GM23338 (cell line): ENCODE measurements around the gene CGNL1. TPM values are rescaled to one million over a fixed set of nuclear protein-coding genes. Genes with fewer than 3 reads are reported as not detected.

ENCODE experiments used
- ATAC-seq: fragments of 200-7000 bp; cut with Tn5 transposase; 3 replicates; pipeline ENCODE4 v1.9.1; 2020
- DNase-seq: peaks from one replicate; pipeline ENCODE4 v3.0.0-alpha.2; 2015; ENCODE audit warnings: low spot score
- H2AFZ ChIP-seq: fragments of 200-600 bp; sonication (generic); 2 replicates; pipeline ENCODE4 v1.8.0; 2016; ENCODE audit warnings: antibody characterized with exemption, mild to moderate bottlenecking, moderate library complexity
- H3F3A ChIP-seq: fragments of 200-600 bp; sonication (generic); replicated peaks from 2 replicates; pipeline ENCODE4 v1.8.0; 2017; ENCODE audit warnings: antibody characterized with exemption, mixed run types, low read depth
- H3K27ac ChIP-seq: fragments of 200-600 bp; sonication (generic); 2 replicates; pipeline ENCODE4 v1.6.1; 2016; ENCODE audit warnings: low read depth
- H3K27me3 ChIP-seq: fragments of 200-600 bp; sonication (generic); 2 replicates; pipeline ENCODE4 v1.8.0; 2016; ENCODE audit warnings: mild to moderate bottlenecking, mixed run types, moderate library complexity; ENCODE audit not compliant: insufficient read depth
- H3K36me3 ChIP-seq: fragments of 200-600 bp; sonication (generic); 2 replicates; pipeline ENCODE4 v1.8.0; 2016; ENCODE audit warnings: mild to moderate bottlenecking; ENCODE audit not compliant: insufficient read depth
- H3K4me1 ChIP-seq: fragments of 200-600 bp; sonication (generic); 2 replicates; pipeline ENCODE4 v1.8.0; 2016; ENCODE audit warnings: mild to moderate bottlenecking, moderate library complexity; ENCODE audit not compliant: insufficient read depth
- H3K4me2 ChIP-seq: fragments of 200-600 bp; sonication (generic); 2 replicates; pipeline ENCODE4 v1.7.1; 2017; ENCODE audit warnings: mixed run types
- H3K4me3 ChIP-seq: fragments of 200-600 bp; sonication (generic); 2 replicates; pipeline ENCODE4 v1.6.1; 2016; ENCODE audit warnings: mixed run types
- H3K79me2 ChIP-seq: fragments of 200-600 bp; sonication (generic); replicated peaks from 2 replicates; pipeline ENCODE4 v1.8.0; 2017; ENCODE audit warnings: mild to moderate bottlenecking; ENCODE audit not compliant: insufficient read depth
- H3K9me2 ChIP-seq: fragments of 200-600 bp; sonication (generic); 2 replicates; pipeline ENCODE4 v1.8.0; 2017; ENCODE audit not compliant: insufficient read depth
- H4K20me1 ChIP-seq: fragments of 200-600 bp; sonication (generic); replicated peaks from 2 replicates; pipeline ENCODE4 v1.8.0; 2017; ENCODE audit warnings: mild to moderate bottlenecking; ENCODE audit not compliant: insufficient read depth
- H3K27ac Mint-ChIP-seq: 2 replicates; pipeline ENCODE4 v1.8.0; 2020; ENCODE audit warnings: inconsistent platforms, mild to moderate bottlenecking, moderate library complexity, mixed read lengths
- H3K27me3 Mint-ChIP-seq: 3 replicates; pipeline ENCODE4 v1.8.0; 2022; ENCODE audit warnings: low read depth, mild to moderate bottlenecking, moderate library complexity, mixed read lengths, inconsistent platforms; ENCODE audit not compliant: insufficient read depth, poor library complexity
- H3K36me3 Mint-ChIP-seq: 3 replicates; pipeline ENCODE4 v1.8.0; 2021; ENCODE audit warnings: low read depth, mild to moderate bottlenecking, inconsistent platforms, moderate library complexity, mixed read lengths
- H3K4me1 Mint-ChIP-seq: 3 replicates; pipeline ENCODE4 v1.8.0; 2020; ENCODE audit warnings: mild to moderate bottlenecking, inconsistent platforms, mixed read lengths
- H3K4me3 Mint-ChIP-seq: 3 replicates; pipeline ENCODE4 v1.8.0; 2021; ENCODE audit warnings: moderate library complexity, mild to moderate bottlenecking, inconsistent platforms, mixed read lengths
- H3K9me3 Mint-ChIP-seq: 3 replicates; pipeline ENCODE4 v1.8.0; 2020; ENCODE audit warnings: moderate library complexity, mild to moderate bottlenecking, inconsistent platforms, mixed read lengths
- CREB1 ChIP-seq: fragments of 250-450 bp; sonication (Bioruptor Pico); IDR thresholded peaks from 2 replicates; pipeline ENCODE4 v1.5.0; 2020; ENCODE audit warnings: low read depth, mild to moderate bottlenecking, moderate library complexity
- EZH2 ChIP-seq: fragments of 200-600 bp; sonication (generic); IDR thresholded peaks from one replicate; pipeline ENCODE4 v1.8.0; 2017; ENCODE audit warnings: antibody characterized with exemption, mild to moderate bottlenecking, low read depth; ENCODE audit not compliant: unreplicated experiment
- EZH2phosphoT487 ChIP-seq: fragments of 200-600 bp; sonication (generic); IDR thresholded peaks from one replicate; pipeline ENCODE4 v1.8.1; 2018; ENCODE audit warnings: antibody characterized with exemption; ENCODE audit not compliant: unreplicated experiment
- JUNB ChIP-seq: IDR thresholded peaks from one replicate; pipeline ENCODE4 v1.6.1; 2016; ENCODE audit warnings: antibody characterized with exemption; ENCODE audit not compliant: unreplicated experiment
- NANOG ChIP-seq: IDR thresholded peaks from 2 replicates; pipeline ENCODE4 v1.6.1; 2016; ENCODE audit warnings: antibody characterized with exemption, borderline replicate concordance
- POLR2AphosphoS5 ChIP-seq: IDR thresholded peaks from 2 replicates; pipeline ENCODE4 v1.6.1; 2016; ENCODE audit warnings: antibody characterized with exemption, low read depth
- STAT1 ChIP-seq: IDR thresholded peaks from one replicate; pipeline ENCODE4 v1.6.1; 2016; ENCODE audit warnings: antibody characterized with exemption; ENCODE audit not compliant: unreplicated experiment
- ZNF114 ChIP-seq: fragments of 250-450 bp; sonication (Bioruptor Pico); IDR thresholded peaks from 2 replicates; pipeline ENCODE4 v1.5.0; 2020; ENCODE audit warnings: mild to moderate bottlenecking, moderate library complexity
- ZNF331 ChIP-seq: fragments of 250-450 bp; sonication (Bioruptor Pico); IDR thresholded peaks from 2 replicates; pipeline ENCODE4 v1.5.0; 2020; ENCODE audit warnings: low read depth, mild to moderate bottlenecking, moderate library complexity
- polyA plus RNA-seq: library from polyadenylated mRNA; unstranded; fragments of >200 nt; fragmentation: Nextera tagmentation; extraction: Ambion mirVana; gene quantifications from 2 replicates; pipeline ENCODE4 v1.2.1, GENCODE V29; 2016
- total RNA-seq: library from RNA; depleted of rRNA; stranded (reverse); fragments of >200 nt; shearing (Covaris generic); gene quantifications from 2 replicates; pipeline ENCODE4 v1.2.3, GENCODE V29; 2014
- TF ChIP-seq, protein P1 (sequence below): fragments of 250-450 bp; sonication (Bioruptor Pico); IDR thresholded peaks from 2 replicates; pipeline ENCODE4 v1.5.0; 2020; ENCODE audit warnings: mild to moderate bottlenecking, moderate library complexity
- TF ChIP-seq, protein P2 (sequence below): IDR thresholded peaks from 2 replicates; pipeline ENCODE4 v1.6.1; 2016; ENCODE audit warnings: antibody characterized with exemption
- TF ChIP-seq, protein P3 (sequence below): IDR thresholded peaks from one replicate; pipeline ENCODE4 v1.6.1; 2018; ENCODE audit warnings: antibody characterized with exemption; ENCODE audit not compliant: unreplicated experiment
- TF ChIP-seq, protein P4 (sequence below), 2 experiments: fragments of 200-600 bp in 1 of 2; sonication (generic) in 1 of 2; conservative IDR thresholded peaks; 2 replicates each; pipeline versions ENCODE4 v1.5.1 to v1.6.1; 2016 to 2017; ENCODE audit warnings: antibody characterized with exemption in 2 of 2, low read depth in 2 of 2, mild to moderate bottlenecking in 2 of 2, moderate library complexity in 1 of 2

Gene CGNL1
- total and polyA plus RNA-seq, 2 experiments from 2014 or later: 20.0 to 57.8 TPM

DNA sequence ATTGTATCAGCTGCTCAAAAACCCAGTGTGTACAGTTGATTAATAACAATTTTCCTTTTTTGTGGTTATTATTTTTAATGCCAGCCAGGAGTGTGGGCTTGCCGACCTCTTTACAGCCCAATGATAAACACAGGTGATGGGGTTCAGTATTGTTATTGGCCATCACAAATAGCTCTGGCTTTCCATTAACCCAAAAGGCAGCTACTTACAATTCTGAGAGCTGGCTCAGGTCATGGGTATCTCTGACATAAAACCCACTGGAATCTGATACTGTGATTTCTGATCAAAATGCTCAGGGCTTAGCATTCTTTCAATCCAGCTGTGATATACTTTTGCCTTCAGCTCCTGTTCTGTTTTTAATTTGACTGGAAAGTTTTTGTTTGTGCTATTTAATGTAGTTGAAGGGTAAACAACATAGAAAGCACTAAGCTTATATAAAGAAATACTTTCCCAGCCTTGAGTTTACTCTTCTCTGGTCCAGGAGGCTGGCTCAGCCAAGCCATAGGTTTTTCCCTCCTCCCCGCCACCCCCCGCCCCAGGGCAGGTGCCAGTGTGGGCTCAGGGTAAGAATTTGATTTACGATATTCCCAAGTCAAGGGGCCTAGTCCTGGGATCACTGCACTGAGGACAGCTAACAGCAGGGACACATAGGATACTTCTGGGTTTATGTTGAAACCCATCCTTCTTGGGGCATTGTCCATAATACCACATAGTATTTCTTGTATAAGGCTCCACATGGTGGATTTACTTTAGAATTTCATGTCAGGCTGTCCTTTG lies 161.4 kb downstream of the CGNL1 start:
- Mint-ChIP-seq H3K27me3 (no peaks in the 10 kb centered on the region), H3K27ac (no peak overlapping the region), H3K4me1 (peaks cover 20% of the 10 kb centered on the region), H3K4me3 (no peak overlapping the region), H3K9me3 (peaks cover 11% of the 10 kb centered on the region), H3K36me3 (peaks cover 49% of the 10 kb centered on the region)
- TF ChIP-seq POLR2AphosphoS5 (no peak), CREB1 (no peak), NANOG (no peak), ZNF331 (CRISPR knock-in tag) (no peak), ZNF114 (CRISPR knock-in tag) (no peak), EZH2 (no peak), STAT1 (no peak), EZH2phosphoT487 (no peak), JUNB (no peak)
- TF ChIP-seq, protein P1, sequence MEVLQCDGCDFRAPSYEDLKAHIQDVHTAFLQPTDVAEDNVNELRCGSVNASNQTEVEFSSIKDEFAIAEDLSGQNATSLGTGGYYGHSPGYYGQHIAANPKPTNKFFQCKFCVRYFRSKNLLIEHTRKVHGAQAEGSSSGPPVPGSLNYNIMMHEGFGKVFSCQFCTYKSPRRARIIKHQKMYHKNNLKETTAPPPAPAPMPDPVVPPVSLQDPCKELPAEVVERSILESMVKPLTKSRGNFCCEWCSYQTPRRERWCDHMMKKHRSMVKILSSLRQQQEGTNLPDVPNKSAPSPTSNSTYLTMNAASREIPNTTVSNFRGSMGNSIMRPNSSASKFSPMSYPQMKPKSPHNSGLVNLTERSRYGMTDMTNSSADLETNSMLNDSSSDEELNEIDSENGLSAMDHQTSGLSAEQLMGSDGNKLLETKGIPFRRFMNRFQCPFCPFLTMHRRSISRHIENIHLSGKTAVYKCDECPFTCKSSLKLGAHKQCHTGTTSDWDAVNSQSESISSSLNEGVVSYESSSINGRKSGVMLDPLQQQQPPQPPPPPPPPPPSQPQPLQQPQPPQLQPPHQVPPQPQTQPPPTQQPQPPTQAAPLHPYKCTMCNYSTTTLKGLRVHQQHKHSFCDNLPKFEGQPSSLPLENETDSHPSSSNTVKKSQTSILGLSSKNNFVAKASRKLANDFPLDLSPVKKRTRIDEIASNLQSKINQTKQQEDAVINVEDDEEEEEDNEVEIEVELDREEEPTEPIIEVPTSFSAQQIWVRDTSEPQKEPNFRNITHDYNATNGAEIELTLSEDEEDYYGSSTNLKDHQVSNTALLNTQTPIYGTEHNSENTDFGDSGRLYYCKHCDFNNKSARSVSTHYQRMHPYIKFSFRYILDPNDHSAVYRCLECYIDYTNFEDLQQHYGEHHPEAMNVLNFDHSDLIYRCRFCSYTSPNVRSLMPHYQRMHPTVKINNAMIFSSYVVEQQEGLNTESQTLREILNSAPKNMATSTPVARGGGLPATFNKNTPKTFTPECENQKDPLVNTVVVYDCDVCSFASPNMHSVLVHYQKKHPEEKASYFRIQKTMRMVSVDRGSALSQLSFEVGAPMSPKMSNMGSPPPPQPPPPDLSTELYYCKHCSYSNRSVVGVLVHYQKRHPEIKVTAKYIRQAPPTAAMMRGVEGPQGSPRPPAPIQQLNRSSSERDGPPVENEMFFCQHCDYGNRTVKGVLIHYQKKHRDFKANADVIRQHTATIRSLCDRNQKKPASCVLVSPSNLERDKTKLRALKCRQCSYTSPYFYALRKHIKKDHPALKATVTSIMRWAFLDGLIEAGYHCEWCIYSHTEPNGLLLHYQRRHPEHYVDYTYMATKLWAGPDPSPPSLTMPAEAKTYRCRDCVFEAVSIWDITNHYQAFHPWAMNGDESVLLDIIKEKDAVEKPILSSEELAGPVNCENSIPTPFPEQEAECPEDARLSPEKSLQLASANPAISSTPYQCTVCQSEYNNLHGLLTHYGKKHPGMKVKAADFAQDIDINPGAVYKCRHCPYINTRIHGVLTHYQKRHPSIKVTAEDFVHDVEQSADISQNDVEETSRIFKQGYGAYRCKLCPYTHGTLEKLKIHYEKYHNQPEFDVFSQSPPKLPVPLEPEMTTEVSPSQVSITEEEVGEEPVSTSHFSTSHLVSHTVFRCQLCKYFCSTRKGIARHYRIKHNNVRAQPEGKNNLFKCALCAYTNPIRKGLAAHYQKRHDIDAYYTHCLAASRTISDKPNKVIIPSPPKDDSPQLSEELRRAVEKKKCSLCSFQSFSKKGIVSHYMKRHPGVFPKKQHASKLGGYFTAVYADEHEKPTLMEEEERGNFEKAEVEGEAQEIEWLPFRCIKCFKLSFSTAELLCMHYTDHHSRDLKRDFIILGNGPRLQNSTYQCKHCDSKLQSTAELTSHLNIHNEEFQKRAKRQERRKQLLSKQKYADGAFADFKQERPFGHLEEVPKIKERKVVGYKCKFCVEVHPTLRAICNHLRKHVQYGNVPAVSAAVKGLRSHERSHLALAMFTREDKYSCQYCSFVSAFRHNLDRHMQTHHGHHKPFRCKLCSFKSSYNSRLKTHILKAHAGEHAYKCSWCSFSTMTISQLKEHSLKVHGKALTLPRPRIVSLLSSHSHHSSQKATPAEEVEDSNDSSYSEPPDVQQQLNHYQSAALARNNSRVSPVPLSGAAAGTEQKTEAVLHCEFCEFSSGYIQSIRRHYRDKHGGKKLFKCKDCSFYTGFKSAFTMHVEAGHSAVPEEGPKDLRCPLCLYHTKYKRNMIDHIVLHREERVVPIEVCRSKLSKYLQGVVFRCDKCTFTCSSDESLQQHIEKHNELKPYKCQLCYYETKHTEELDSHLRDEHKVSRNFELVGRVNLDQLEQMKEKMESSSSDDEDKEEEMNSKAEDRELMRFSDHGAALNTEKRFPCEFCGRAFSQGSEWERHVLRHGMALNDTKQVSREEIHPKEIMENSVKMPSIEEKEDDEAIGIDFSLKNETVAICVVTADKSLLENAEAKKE (CRISPR knock-in tag): no peak
- TF ChIP-seq, protein P2, sequence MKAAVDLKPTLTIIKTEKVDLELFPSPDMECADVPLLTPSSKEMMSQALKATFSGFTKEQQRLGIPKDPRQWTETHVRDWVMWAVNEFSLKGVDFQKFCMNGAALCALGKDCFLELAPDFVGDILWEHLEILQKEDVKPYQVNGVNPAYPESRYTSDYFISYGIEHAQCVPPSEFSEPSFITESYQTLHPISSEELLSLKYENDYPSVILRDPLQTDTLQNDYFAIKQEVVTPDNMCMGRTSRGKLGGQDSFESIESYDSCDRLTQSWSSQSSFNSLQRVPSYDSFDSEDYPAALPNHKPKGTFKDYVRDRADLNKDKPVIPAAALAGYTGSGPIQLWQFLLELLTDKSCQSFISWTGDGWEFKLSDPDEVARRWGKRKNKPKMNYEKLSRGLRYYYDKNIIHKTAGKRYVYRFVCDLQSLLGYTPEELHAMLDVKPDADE: no peak
- TF ChIP-seq, protein P3, sequence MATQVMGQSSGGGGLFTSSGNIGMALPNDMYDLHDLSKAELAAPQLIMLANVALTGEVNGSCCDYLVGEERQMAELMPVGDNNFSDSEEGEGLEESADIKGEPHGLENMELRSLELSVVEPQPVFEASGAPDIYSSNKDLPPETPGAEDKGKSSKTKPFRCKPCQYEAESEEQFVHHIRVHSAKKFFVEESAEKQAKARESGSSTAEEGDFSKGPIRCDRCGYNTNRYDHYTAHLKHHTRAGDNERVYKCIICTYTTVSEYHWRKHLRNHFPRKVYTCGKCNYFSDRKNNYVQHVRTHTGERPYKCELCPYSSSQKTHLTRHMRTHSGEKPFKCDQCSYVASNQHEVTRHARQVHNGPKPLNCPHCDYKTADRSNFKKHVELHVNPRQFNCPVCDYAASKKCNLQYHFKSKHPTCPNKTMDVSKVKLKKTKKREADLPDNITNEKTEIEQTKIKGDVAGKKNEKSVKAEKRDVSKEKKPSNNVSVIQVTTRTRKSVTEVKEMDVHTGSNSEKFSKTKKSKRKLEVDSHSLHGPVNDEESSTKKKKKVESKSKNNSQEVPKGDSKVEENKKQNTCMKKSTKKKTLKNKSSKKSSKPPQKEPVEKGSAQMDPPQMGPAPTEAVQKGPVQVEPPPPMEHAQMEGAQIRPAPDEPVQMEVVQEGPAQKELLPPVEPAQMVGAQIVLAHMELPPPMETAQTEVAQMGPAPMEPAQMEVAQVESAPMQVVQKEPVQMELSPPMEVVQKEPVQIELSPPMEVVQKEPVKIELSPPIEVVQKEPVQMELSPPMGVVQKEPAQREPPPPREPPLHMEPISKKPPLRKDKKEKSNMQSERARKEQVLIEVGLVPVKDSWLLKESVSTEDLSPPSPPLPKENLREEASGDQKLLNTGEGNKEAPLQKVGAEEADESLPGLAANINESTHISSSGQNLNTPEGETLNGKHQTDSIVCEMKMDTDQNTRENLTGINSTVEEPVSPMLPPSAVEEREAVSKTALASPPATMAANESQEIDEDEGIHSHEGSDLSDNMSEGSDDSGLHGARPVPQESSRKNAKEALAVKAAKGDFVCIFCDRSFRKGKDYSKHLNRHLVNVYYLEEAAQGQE: no peak
- TF ChIP-seq, protein P4, sequence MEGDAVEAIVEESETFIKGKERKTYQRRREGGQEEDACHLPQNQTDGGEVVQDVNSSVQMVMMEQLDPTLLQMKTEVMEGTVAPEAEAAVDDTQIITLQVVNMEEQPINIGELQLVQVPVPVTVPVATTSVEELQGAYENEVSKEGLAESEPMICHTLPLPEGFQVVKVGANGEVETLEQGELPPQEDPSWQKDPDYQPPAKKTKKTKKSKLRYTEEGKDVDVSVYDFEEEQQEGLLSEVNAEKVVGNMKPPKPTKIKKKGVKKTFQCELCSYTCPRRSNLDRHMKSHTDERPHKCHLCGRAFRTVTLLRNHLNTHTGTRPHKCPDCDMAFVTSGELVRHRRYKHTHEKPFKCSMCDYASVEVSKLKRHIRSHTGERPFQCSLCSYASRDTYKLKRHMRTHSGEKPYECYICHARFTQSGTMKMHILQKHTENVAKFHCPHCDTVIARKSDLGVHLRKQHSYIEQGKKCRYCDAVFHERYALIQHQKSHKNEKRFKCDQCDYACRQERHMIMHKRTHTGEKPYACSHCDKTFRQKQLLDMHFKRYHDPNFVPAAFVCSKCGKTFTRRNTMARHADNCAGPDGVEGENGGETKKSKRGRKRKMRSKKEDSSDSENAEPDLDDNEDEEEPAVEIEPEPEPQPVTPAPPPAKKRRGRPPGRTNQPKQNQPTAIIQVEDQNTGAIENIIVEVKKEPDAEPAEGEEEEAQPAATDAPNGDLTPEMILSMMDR (conservative IDR thresholded peaks at IDR 0.05; ENCODE audit: low read depth in 2 of 2): no peak
- no peaks in the 10 kb centered on the region for H3K27me3 ChIP-seq
- H3K4me1 ChIP-seq: peaks cover 13% of the 10 kb centered on the region; the same call in 1 of the 2 replicates
- H3K4me2 ChIP-seq: no peak overlapping the region
- H3K36me3 ChIP-seq: peaks cover 26% of the 10 kb centered on the region
- 0 out of 2 replicates have a peak, but pooled peaks cover 5% of the 10 kb centered on the region for H3F3A ChIP-seq
- H3K9me2 ChIP-seq: no peaks in the 10 kb centered on the region
- H3K4me3 ChIP-seq: no peak overlapping the region
- H3K27ac ChIP-seq: no peak overlapping the region
- no peak overlapping the region for H2AFZ ChIP-seq
- H3K79me2 ChIP-seq: no peaks in the 10 kb centered on the region
- no peak for DNase-seq
- ATAC-seq: no peak
- H4K20me1 ChIP-seq: no peaks in the 10 kb centered on the region
